Measurements from ENCODE around the gene CALD1. TPM values are rescaled to one million over a fixed set of nuclear protein-coding genes. Genes with fewer than 3 reads are reported as not detected.

CALD1 gene
- total and polyA plus RNA-seq, 4 experiments from 2014 or later = 0.13 TPM; not detected in 3

DNA sequence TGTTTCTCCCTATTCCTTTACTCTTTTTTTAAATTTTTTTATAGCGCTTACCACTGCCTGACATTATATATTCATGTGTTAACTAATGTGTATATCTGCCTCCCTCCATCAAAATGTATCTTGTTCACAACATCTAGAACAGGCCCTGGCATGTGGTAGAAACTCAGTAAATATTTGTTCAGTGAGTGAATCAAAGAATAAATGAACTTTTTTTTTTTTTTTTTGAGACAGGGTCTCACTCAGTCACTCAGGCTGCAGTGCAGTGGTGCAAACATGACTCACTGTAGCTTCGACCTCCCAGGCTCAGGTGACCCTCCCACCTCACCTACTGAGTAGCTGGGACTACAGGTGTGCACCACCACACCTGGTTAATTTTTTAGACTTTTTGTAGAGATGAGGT, 7.5 kb upstream of the CALD1 start:
- Mint-ChIP-seq H3K36me3 (no peaks in the 10 kb centered on the region), H3K4me1 (no peaks in the 10 kb centered on the region), H3K27me3 (no peaks in the 10 kb centered on the region), H3K27ac (no peak overlapping the region), H3K9me3 (no peaks in the 10 kb centered on the region), H3K4me3 (no peak overlapping the region)
- Histone ChIP-seq H3K4me3 (ENCODE audit: low read length in 2 of 2) (no peak overlapping the region), H3K36me3 (ENCODE audit: insufficient read depth, low read length) (no peaks in the 10 kb centered on the region), H3K4me1 (ENCODE audit: insufficient read depth, low read length) (no peaks in the 10 kb centered on the region), H3K9me3 (ENCODE audit: control insufficient read depth in 1 of 2, low read length in 2 of 2) (no peaks in the 10 kb centered on the region), H3K27me3 (ENCODE audit: insufficient read depth, low read length) (no peaks in the 10 kb centered on the region), H3K27ac (ENCODE audit: low read depth, low read length) (no peak overlapping the region)
- CTCF ChIA-PET (ENCODE audit: partially characterized antibody) = no interaction called here
- POLR2A ChIA-PET (ENCODE audit: partially characterized antibody) = no interaction called here
- intact Hi-C loops (cut with micrococcal nuclease) = no loop called here
- DNase-seq = no peak

DNA sequence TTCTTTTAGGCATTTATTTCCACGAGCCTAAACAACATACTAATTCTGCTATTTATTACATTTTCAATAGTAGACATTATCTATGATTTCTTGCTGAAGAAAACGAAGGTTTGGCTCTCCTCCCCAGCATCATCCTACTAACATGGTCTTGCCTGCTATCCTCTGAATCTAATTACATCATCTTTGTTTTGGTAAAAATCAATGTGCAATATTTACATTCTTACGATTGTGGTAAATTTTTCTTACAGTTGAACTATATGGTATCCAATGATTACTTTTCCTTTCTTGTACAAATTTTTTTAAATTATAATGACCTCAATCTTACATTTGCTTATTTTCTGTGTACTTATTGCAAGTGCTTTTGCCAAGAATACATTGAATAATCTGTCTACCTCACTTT, 7.0 kb upstream of the CALD1 start:
- Histone ChIP-seq H3K36me3 (ENCODE audit: insufficient read depth, low read length) (no peaks in the 10 kb centered on the region), H3K4me1 (ENCODE audit: insufficient read depth, low read length) (no peaks in the 10 kb centered on the region), H3K27me3 (ENCODE audit: insufficient read depth, low read length) (no peaks in the 10 kb centered on the region), H3K27ac (ENCODE audit: low read depth, low read length) (no peak overlapping the region), H3K9me3 (ENCODE audit: control insufficient read depth in 1 of 2, low read length in 2 of 2) (no peaks in the 10 kb centered on the region), H3K4me3 (ENCODE audit: low read length in 2 of 2) (no peak overlapping the region)
- H3K9me3 Mint-ChIP-seq = no peaks in the 10 kb centered on the region
- no peaks in the 10 kb centered on the region for H3K36me3 Mint-ChIP-seq
- intact Hi-C loops (cut with micrococcal nuclease) = no loop called here
- CTCF ChIA-PET (ENCODE audit: partially characterized antibody) = no interaction called here
- DNase-seq = no peak
- POLR2A ChIA-PET (ENCODE audit: partially characterized antibody) = no interaction called here
- no peak overlapping the region for H3K4me3 Mint-ChIP-seq
- H3K4me1 Mint-ChIP-seq = no peaks in the 10 kb centered on the region
- no peak overlapping the region for H3K27ac Mint-ChIP-seq
- no peaks in the 10 kb centered on the region for H3K27me3 Mint-ChIP-seq

DNA sequence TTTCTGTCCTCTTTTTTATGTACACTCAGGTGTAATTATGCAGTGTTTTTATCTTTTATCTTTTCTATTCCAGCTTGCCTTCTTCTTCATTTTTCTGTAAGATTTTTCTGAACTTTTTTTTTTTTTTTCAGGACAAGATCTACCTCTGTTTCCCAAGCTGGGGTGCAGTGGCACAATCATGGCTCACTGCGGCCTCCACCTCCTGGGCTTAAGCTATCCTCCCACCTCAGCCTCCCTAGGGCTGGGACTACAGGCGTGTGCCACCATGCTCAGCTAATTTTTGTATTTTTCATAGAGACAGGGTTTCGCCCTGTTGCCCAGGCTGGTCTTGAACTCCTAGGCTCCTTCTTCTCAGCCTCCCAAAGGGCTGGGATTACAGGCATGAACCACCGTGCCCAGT, 6.3 kb upstream of the CALD1 start:
- POLR2A ChIA-PET (ENCODE audit: partially characterized antibody) = no interaction called here
- H3K27me3 ChIP-seq (ENCODE audit: insufficient read depth, low read length) = no peaks in the 10 kb centered on the region
- DNase-seq = no peak
- no peaks in the 10 kb centered on the region for H3K9me3 Mint-ChIP-seq
- H3K27ac ChIP-seq (ENCODE audit: low read depth, low read length) = no peak overlapping the region
- no peaks in the 10 kb centered on the region for H3K27me3 Mint-ChIP-seq
- H3K4me3 Mint-ChIP-seq = no peak overlapping the region
- no peak overlapping the region for H3K27ac Mint-ChIP-seq
- intact Hi-C loops (cut with micrococcal nuclease) = no loop called here
- CTCF ChIA-PET (ENCODE audit: partially characterized antibody) = no interaction called here
- no peaks in the 10 kb centered on the region for H3K36me3 ChIP-seq (ENCODE audit: insufficient read depth, low read length)
- no peaks in the 10 kb centered on the region for H3K4me1 ChIP-seq (ENCODE audit: insufficient read depth, low read length)
- no peaks in the 10 kb centered on the region for H3K36me3 Mint-ChIP-seq
- H3K4me3 ChIP-seq (ENCODE audit: low read length in 2 of 2) = no peak overlapping the region
- no peaks in the 10 kb centered on the region for H3K9me3 ChIP-seq (ENCODE audit: control insufficient read depth in 1 of 2, low read length in 2 of 2)
- no peaks in the 10 kb centered on the region for H3K4me1 Mint-ChIP-seq

DNA sequence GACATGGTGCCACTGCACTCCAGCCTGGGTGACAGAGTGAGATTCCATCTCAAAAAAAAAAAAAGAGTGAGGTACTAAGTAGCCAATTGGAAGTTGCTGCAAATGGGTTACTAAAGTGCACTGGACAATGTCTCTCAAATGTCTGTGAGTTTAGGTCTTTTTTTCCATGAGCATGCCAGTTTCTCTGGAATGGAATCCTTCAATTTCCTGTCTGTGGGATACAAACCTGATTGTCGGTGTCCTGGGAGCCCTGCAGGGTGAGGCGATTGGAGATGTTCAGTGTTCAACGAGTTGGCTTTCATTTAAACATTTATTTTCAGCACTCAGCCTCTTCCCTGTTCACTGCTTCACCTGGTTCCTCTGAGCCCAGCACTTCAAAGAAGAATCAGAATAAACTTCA, 5.3 kb upstream of the CALD1 start:
- no peaks in the 10 kb centered on the region for H3K9me3 Mint-ChIP-seq
- no peak for DNase-seq
- H3K27me3 Mint-ChIP-seq = no peaks in the 10 kb centered on the region
- Histone ChIP-seq H3K36me3 (ENCODE audit: insufficient read depth, low read length) (no peaks in the 10 kb centered on the region), H3K4me1 (ENCODE audit: insufficient read depth, low read length) (no peaks in the 10 kb centered on the region), H3K4me3 (ENCODE audit: low read length in 2 of 2) (no peak overlapping the region), H3K27me3 (ENCODE audit: insufficient read depth, low read length) (no peaks in the 10 kb centered on the region), H3K27ac (ENCODE audit: low read depth, low read length) (no peak overlapping the region), H3K9me3 (ENCODE audit: control insufficient read depth in 1 of 2, low read length in 2 of 2) (no peaks in the 10 kb centered on the region)
- H3K4me1 Mint-ChIP-seq = no peaks in the 10 kb centered on the region
- no peak overlapping the region for H3K4me3 Mint-ChIP-seq
- no peaks in the 10 kb centered on the region for H3K36me3 Mint-ChIP-seq
- H3K27ac Mint-ChIP-seq = no peak overlapping the region
- POLR2A ChIA-PET (ENCODE audit: partially characterized antibody) = no interaction called here
- intact Hi-C loops (cut with micrococcal nuclease) = no loop called here
- CTCF ChIA-PET (ENCODE audit: partially characterized antibody) = no interaction called here

DNA sequence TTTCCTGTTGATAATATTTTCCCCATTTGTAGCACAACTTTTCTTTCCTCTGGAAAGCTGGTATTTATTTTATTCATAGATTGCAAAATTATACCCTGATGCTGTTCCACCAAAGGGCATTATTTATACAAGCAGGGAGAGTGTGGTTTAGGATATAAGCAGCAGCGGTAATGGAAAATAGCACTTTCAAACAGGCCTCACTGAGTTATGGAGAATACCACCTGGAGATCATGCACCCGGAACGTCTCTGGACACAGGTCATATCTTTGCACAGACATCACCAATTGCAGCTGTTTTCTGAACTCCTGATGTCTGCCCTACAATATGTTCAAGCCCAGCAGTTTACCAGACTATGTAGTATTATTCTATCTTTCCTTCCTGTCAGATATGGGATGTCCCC, 2.0 kb upstream of the CALD1 start:
- Histone ChIP-seq H3K9me3 (ENCODE audit: control insufficient read depth in 1 of 2, low read length in 2 of 2) (no peaks in the 10 kb centered on the region), H3K27me3 (ENCODE audit: insufficient read depth, low read length) (no peaks in the 10 kb centered on the region), H3K4me3 (ENCODE audit: low read length in 2 of 2) (no peak overlapping the region), H3K27ac (ENCODE audit: low read depth, low read length) (no peak overlapping the region), H3K4me1 (ENCODE audit: insufficient read depth, low read length) (no peaks in the 10 kb centered on the region), H3K36me3 (ENCODE audit: insufficient read depth, low read length) (no peaks in the 10 kb centered on the region)
- H3K27me3 Mint-ChIP-seq = no peaks in the 10 kb centered on the region
- H3K27ac Mint-ChIP-seq = no peak overlapping the region
- DNase-seq = no peak
- H3K4me3 Mint-ChIP-seq = no peak overlapping the region
- POLR2A ChIA-PET (ENCODE audit: partially characterized antibody) = no interaction called here
- H3K4me1 Mint-ChIP-seq = no peaks in the 10 kb centered on the region
- H3K9me3 Mint-ChIP-seq = no peaks in the 10 kb centered on the region
- H3K36me3 Mint-ChIP-seq = no peaks in the 10 kb centered on the region
- CTCF ChIA-PET (ENCODE audit: partially characterized antibody) = no interaction called here
- intact Hi-C loops (cut with micrococcal nuclease) = no loop called here

DNA sequence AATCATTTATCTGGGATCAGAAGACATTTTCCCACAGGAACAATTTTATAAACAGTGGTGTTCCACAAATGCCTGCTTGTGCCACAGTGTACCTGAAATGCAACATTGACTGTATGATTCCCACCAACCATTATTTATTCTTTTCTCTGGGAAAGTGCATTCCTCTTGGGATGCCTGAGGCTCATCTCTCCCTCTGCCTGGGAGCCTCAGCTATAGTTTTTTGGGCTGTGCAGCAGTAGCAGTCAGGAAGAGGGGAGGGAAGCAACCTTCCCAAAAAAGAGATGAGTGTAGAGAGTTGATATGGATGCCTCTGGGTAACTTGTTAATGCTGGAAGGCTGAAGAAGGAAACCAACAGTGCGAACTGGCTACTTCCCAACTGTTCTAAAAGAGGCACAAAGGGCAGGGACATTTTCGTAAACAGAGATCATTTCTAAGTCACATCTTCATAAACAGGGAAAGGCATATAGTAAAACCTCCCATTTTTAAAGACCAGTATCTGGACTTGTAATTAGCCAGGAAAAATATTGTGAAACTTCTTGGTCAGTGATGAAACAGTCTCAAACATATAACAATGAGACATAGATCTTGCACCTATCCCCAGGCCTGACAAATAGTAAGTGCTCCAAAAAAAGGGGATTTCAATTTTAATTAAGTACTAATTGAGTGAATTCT, 1.4 kb upstream of the CALD1 start:
- no peaks in the 10 kb centered on the region for H3K36me3 Mint-ChIP-seq

DNA sequence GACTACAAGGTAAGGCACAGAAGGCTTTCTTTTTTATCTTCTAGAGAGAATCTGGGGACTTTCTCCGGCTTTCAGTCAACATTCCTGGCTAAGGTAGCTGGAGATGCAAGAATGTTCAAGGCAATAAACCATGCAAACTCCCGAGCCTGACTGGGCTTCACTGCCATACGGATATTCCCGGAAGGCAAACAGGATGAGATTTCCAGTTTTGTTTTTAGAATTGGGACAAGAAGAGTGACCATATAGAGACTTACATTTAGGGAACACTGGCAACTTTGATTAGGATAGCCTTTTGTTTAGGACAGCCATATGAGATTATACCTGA, 269 bp downstream of the CALD1 start:
- ChIA-PET POLR2A (ENCODE audit: partially characterized antibody) (no interaction called here), CTCF (ENCODE audit: partially characterized antibody) (no interaction called here)
- intact Hi-C loops (cut with micrococcal nuclease) = no loop called here
- Mint-ChIP-seq H3K36me3 (no peaks in the 10 kb centered on the region), H3K9me3 (peaks cover 0 to 3% (median 0%) of the 10 kb centered on the region in 8 donors), H3K27me3 (no peaks in the 10 kb centered on the region), H3K27ac (no peak overlapping the region), H3K4me3 (no peak overlapping the region), H3K4me1 (no peaks in the 10 kb centered on the region)
- H3K36me3 ChIP-seq (ENCODE audit: insufficient read depth, low read length) = no peaks in the 10 kb centered on the region
- H3K9me3 ChIP-seq (ENCODE audit: control insufficient read depth in 1 of 2, low read length in 2 of 2) = no peaks in the 10 kb centered on the region
- no peak for DNase-seq
- H3K27me3 ChIP-seq (ENCODE audit: insufficient read depth, low read length) = no peaks in the 10 kb centered on the region
- H3K4me1 ChIP-seq (ENCODE audit: insufficient read depth, low read length) = no peaks in the 10 kb centered on the region
- H3K4me3 ChIP-seq (ENCODE audit: low read length in 2 of 2) = no peak overlapping the region
- H3K27ac ChIP-seq (ENCODE audit: low read depth, low read length) = no peak overlapping the region

More for the DNA sequence above, 1.4 kb upstream of the CALD1 start:
- Histone ChIP-seq H3K4me1 (ENCODE audit: insufficient read depth, low read length) (no peaks in the 10 kb centered on the region), H3K27me3 (ENCODE audit: insufficient read depth, low read length) (no peaks in the 10 kb centered on the region), H3K9me3 (ENCODE audit: control insufficient read depth in 1 of 2, low read length in 2 of 2) (no peaks in the 10 kb centered on the region), H3K36me3 (ENCODE audit: insufficient read depth, low read length) (no peaks in the 10 kb centered on the region), H3K27ac (ENCODE audit: low read depth, low read length) (no peak overlapping the region), H3K4me3 (ENCODE audit: low read length in 2 of 2) (no peak overlapping the region)
- ChIA-PET CTCF (ENCODE audit: partially characterized antibody) (no interaction called here), POLR2A (ENCODE audit: partially characterized antibody) (no interaction called here)
- no peak overlapping the region for H3K4me3 Mint-ChIP-seq
- intact Hi-C loops (cut with micrococcal nuclease) = no loop called here
- H3K9me3 Mint-ChIP-seq = peaks cover 0 to 3% (median 0%) of the 10 kb centered on the region in 8 donors
- no peak for DNase-seq
- H3K27ac Mint-ChIP-seq = no peak overlapping the region
- no peaks in the 10 kb centered on the region for H3K4me1 Mint-ChIP-seq
- no peaks in the 10 kb centered on the region for H3K27me3 Mint-ChIP-seq

DNA sequence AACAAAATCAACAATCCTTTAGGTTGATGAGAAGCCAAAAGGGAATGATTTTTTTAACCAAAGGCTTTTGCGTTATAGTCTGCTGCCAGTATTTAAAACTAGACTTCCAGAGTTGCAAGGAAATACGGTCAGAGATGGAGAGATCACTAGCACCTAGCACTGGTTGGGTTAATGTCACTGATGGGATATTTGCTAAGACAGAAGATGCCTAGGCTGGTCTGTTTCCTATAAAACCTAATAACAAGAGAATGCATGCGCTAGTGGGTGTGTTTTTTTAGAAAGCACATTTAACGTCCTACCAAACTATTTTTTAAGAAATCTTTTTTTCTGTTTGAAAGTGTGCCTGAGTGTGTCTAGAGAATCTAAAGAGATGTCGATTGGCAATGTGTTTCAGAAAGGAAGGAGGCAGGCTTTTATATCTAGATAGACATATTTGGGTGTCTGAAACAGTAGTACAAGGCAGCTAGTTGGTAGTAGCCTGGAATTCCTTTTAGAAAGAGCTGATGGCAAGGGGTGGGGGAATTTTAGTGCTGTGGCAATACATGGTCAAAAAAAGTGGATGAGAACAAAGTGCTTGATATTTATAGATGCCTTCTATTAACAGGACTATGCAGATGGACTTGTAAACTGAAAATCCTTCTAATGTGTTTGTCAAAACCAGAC, 863 bp downstream of the CALD1 start:
- H3K27ac ChIP-seq (ENCODE audit: low read depth, low read length) = no peak overlapping the region
- intact Hi-C loops (cut with micrococcal nuclease) = no loop called here
- H3K9me3 Mint-ChIP-seq = peaks cover 0 to 3% (median 0%) of the 10 kb centered on the region in 8 donors
- no peaks in the 10 kb centered on the region for H3K27me3 Mint-ChIP-seq
- no peaks in the 10 kb centered on the region for H3K27me3 ChIP-seq (ENCODE audit: insufficient read depth, low read length)
- ChIA-PET POLR2A (ENCODE audit: partially characterized antibody) (no interaction called here), CTCF (ENCODE audit: partially characterized antibody) (no interaction called here)
- no peak overlapping the region for H3K27ac Mint-ChIP-seq
- H3K36me3 ChIP-seq (ENCODE audit: insufficient read depth, low read length) = no peaks in the 10 kb centered on the region
- no peak overlapping the region for H3K4me3 Mint-ChIP-seq
- no peaks in the 10 kb centered on the region for H3K9me3 ChIP-seq (ENCODE audit: control insufficient read depth in 1 of 2, low read length in 2 of 2)
- DNase-seq = no peak
- H3K36me3 Mint-ChIP-seq = no peaks in the 10 kb centered on the region
- H3K4me3 ChIP-seq (ENCODE audit: low read length in 2 of 2) = no peak overlapping the region
- no peaks in the 10 kb centered on the region for H3K4me1 ChIP-seq (ENCODE audit: insufficient read depth, low read length)
- H3K4me1 Mint-ChIP-seq = no peaks in the 10 kb centered on the region

All from CD4-positive, alpha-beta memory T cell (primary cell).